Astrocyte (in vitro differentiated cells and primary cell): ENCODE results near the gene USHBP1. TPM values are rescaled to one million over a fixed set of nuclear protein-coding genes. Genes with fewer than 3 reads are reported as not detected.

Experiments used
- DNase-seq: peaks from one replicate; pipeline ENCODE4 v3.0.0-alpha.2; 2010; ENCODE audit warnings: low read depth
- FAIRE-seq: peaks from 2 replicates; lab custom pipeline; 2011; peaks lifted over from hg19 to GRCh38; lab: Jason Lieb, UNC
- H2AFZ ChIP-seq: 2 replicates; pipeline ENCODE4 v1.6.0; 2012; ENCODE audit warnings: low read depth, low read length, inconsistent platforms
- H3K27ac ChIP-seq: 2 replicates; pipeline ENCODE4 v1.5.1; 2011; ENCODE audit warnings: low read depth, low read length, inconsistent platforms
- H3K27me3 ChIP-seq: 2 replicates; pipeline ENCODE4 v1.6.0; 2011; ENCODE audit warnings: low read length, inconsistent platforms; ENCODE audit not compliant: insufficient read depth
- H3K36me3 ChIP-seq: 2 replicates; pipeline ENCODE4 v1.5.1; 2011; ENCODE audit warnings: low read length, inconsistent platforms; ENCODE audit not compliant: insufficient read depth
- H3K4me1 ChIP-seq: 2 replicates; pipeline ENCODE4 v1.5.1; 2011; ENCODE audit warnings: low read length, inconsistent platforms; ENCODE audit not compliant: insufficient read depth
- H3K4me2 ChIP-seq: 2 replicates; pipeline ENCODE4 v1.6.0; 2012; ENCODE audit warnings: low read length, inconsistent platforms
- H3K4me3 ChIP-seq: 2 replicates; pipeline ENCODE4 v1.5.1; 2011; ENCODE audit warnings: low read depth, mild to moderate bottlenecking, low read length, inconsistent platforms; ENCODE audit not compliant: insufficient read depth
- H3K79me2 ChIP-seq: 2 replicates; pipeline ENCODE4 v1.6.0; 2012; ENCODE audit warnings: mild to moderate bottlenecking, low read length, inconsistent platforms; ENCODE audit not compliant: insufficient read depth
- H3K9ac ChIP-seq: 2 replicates; pipeline ENCODE4 v1.6.0; 2012; ENCODE audit warnings: mild to moderate bottlenecking, low read length, inconsistent platforms
- H3K9me3 ChIP-seq: 2 replicates; pipeline ENCODE4 v1.5.1; 2012; ENCODE audit warnings: low read depth, mild to moderate bottlenecking, low read length, inconsistent platforms; ENCODE audit not compliant: insufficient read depth
- H4K20me1 ChIP-seq: 2 replicates; pipeline ENCODE4 v1.6.0; 2012; ENCODE audit warnings: low read length, inconsistent platforms; ENCODE audit not compliant: insufficient read depth
- H3K27ac Mint-ChIP-seq: one replicate; pipeline ENCODE4 v1.8.0; 2021; ENCODE audit warnings: mild to moderate bottlenecking, mixed read lengths; ENCODE audit not compliant: unreplicated experiment
- H3K27me3 Mint-ChIP-seq: one replicate; pipeline ENCODE4 v1.8.0; 2021; ENCODE audit warnings: low read depth, mixed read lengths; ENCODE audit not compliant: unreplicated experiment
- H3K36me3 Mint-ChIP-seq: one replicate; pipeline ENCODE4 v1.8.0; 2021; ENCODE audit warnings: low read depth, mixed read lengths; ENCODE audit not compliant: unreplicated experiment
- H3K4me1 Mint-ChIP-seq: one replicate; pipeline ENCODE4 v1.8.0; 2021; ENCODE audit warnings: low read depth, mixed read lengths; ENCODE audit not compliant: unreplicated experiment
- H3K4me3 Mint-ChIP-seq: one replicate; pipeline ENCODE4 v1.8.0; 2021; ENCODE audit warnings: mild to moderate bottlenecking, moderate library complexity, mixed read lengths; ENCODE audit not compliant: unreplicated experiment
- H3K9me3 Mint-ChIP-seq: one replicate; pipeline ENCODE4 v1.8.0; 2021; ENCODE audit warnings: mild to moderate bottlenecking, mixed read lengths; ENCODE audit not compliant: unreplicated experiment
- EZH2 ChIP-seq: IDR thresholded peaks from 2 replicates; pipeline ENCODE4 v1.6.1; 2012; ENCODE audit warnings: mild to moderate bottlenecking, low read length, inconsistent platforms; ENCODE audit not compliant: insufficient read depth
- total RNA-seq: library from RNA; stranded (reverse); gene quantifications from 2 replicates; pipeline ENCODE4 v1.2.1, GENCODE V29; 2021
- TF ChIP-seq, protein P1 (sequence below): IDR thresholded peaks from 2 replicates; pipeline ENCODE4 v1.5.1; 2011; ENCODE audit warnings: low read depth, mild to moderate bottlenecking, inconsistent platforms, low read length, moderate library complexity; ENCODE audit not compliant: insufficient read depth

The USHBP1 gene
- total RNA-seq, 1 donor from 2014 or later = 0.27 TPM

DNA sequence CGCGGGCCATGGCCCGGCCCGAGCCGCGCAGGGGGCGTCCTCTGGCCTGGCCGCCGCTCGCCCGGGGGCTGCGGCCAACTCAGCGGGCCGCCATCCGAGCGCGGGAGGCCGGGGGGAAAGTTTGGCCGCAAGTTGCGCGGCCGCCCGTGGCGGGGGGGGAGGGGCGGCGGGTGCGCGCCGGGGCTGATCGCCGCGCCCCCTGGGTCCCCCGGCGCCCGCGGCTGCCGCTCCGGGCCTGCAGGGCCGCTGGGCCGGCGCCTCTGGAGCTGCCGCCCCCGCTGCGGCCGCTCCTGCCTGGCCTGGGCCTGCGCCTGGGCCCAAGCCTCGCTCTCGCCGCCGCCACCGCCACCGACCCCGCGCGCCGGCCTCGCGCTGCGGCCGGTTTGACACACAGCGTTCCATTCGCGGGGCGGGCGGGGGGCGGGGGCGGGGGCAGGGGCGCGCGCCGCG, 19.0 kb downstream of the USHBP1 start, which contains the start of gene NR2F6:
Gene NR2F6, minus strand, starts transcription at position 385 of the 450 bp plus-strand sequence. CDS start 699 bp downstream, outside the sequence.
- peak within 1 kb of the TSS; percentile 79 for H3K9ac ChIP-seq

DNA sequence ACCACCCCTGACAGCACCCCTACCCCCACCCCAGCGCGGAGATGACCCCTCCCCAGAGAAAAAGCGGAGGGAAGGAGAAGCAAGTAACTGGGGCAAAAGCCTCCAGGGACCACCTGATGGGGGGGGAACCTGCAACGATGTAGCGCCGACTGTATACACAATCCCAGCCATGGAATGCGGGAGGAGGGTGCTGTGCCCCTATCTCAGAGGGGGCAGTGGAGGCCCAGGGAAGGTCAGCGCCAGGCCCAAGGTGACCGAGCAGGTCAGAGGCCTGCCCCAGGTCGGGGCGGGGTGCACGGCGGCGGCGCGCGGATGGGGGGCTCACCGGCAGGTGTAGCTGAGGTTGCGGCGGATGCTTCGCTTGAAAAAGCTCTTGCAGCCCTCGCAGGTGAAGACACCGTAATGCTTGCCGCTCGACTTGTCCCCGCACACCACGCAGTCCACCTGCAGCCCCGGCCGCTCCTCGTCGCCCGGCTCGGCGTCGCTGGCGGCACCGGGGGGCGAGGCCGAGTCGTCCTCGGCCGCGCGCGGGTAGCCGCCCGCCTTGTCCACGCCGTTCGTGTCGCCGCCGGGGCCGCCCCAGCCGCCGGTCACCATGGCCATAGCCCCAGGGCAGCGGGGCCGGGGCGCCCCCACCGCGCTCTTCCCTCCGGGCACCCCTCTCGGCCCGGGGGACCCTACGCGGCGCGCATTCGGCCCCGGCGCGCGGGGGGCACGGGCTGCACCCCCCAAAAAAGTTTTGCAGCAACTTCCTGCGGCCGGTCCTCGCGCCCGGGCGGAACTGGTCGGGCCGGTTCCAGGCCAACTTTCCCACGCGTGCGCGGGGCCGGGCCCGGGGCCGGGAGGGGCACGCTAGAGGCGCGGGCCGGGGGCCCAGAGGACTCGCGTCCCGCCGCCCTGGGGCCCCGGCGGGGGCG, 19.7 kb downstream of the USHBP1 start:
- peak overlapping the region; percentile 34 for H2AFZ ChIP-seq
- FAIRE-seq = no peak
- H3K36me3 Mint-ChIP-seq = peaks cover 7% of the 10 kb centered on the region

More for the DNA sequence above, 19.0 kb downstream of the USHBP1 start, which contains the start of gene NR2F6:
- peak within 1 kb of the TSS; percentile 95 for H3K4me3 Mint-ChIP-seq
- H3K9me3 Mint-ChIP-seq = no peaks in the 10 kb centered on the region
- DNase-seq = no peak
- Histone ChIP-seq H3K4me1 (peaks cover 19% of the 10 kb centered on the region), H3K4me2 (peak within 1 kb of the TSS; percentile 96), H4K20me1 (peaks cover 25% of the 10 kb centered on the region), H3K27ac (no peak within 1 kb of the TSS), H2AFZ (peak within 1 kb of the TSS; percentile 73), H3K79me2 (peaks cover 32% of the 10 kb centered on the region), H3K36me3 (no peaks in the 10 kb centered on the region), H3K9me3 (no peaks in the 10 kb centered on the region), H3K27me3 (no peaks in the 10 kb centered on the region), H3K4me3 (peak within 1 kb of the TSS; percentile 74)
- peaks cover 6% of the 10 kb centered on the region for H3K36me3 Mint-ChIP-seq
- peak within 1 kb of the TSS; percentile 69 for H3K27ac Mint-ChIP-seq
- H3K4me1 Mint-ChIP-seq = peaks cover 24% of the 10 kb centered on the region
- FAIRE-seq = no peak
- no peaks in the 10 kb centered on the region for H3K27me3 Mint-ChIP-seq
- TF ChIP-seq, protein P1, sequence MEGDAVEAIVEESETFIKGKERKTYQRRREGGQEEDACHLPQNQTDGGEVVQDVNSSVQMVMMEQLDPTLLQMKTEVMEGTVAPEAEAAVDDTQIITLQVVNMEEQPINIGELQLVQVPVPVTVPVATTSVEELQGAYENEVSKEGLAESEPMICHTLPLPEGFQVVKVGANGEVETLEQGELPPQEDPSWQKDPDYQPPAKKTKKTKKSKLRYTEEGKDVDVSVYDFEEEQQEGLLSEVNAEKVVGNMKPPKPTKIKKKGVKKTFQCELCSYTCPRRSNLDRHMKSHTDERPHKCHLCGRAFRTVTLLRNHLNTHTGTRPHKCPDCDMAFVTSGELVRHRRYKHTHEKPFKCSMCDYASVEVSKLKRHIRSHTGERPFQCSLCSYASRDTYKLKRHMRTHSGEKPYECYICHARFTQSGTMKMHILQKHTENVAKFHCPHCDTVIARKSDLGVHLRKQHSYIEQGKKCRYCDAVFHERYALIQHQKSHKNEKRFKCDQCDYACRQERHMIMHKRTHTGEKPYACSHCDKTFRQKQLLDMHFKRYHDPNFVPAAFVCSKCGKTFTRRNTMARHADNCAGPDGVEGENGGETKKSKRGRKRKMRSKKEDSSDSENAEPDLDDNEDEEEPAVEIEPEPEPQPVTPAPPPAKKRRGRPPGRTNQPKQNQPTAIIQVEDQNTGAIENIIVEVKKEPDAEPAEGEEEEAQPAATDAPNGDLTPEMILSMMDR = no peak
- no peak for TF ChIP-seq EZH2

More for the DNA sequence above, 19.7 kb downstream of the USHBP1 start:
- H3K36me3 ChIP-seq = no peaks in the 10 kb centered on the region
- peaks cover 19% of the 10 kb centered on the region for H3K4me1 ChIP-seq
- no peak overlapping the region for H3K27ac ChIP-seq
- H3K4me2 ChIP-seq = peak overlapping the region; percentile 96
- peak overlapping the region; percentile 95 for H3K4me3 Mint-ChIP-seq
- no peaks in the 10 kb centered on the region for H3K27me3 Mint-ChIP-seq
- peak overlapping the region; percentile 79 for H3K9ac ChIP-seq
- H3K79me2 ChIP-seq = peaks cover 32% of the 10 kb centered on the region
- H3K4me1 Mint-ChIP-seq = peaks cover 24% of the 10 kb centered on the region
- peaks cover 29% of the 10 kb centered on the region for H4K20me1 ChIP-seq
- H3K4me3 ChIP-seq = peak overlapping the region; percentile 74
- no peaks in the 10 kb centered on the region for H3K9me3 ChIP-seq
- H3K27ac Mint-ChIP-seq = no peak overlapping the region
- no peaks in the 10 kb centered on the region for H3K27me3 ChIP-seq
- H3K9me3 Mint-ChIP-seq = no peaks in the 10 kb centered on the region
- DNase-seq = no peak
- TF ChIP-seq EZH2 = no peak
- TF ChIP-seq, protein P1 = no peak
